ENCODE results near the gene CHID1. TPM values are rescaled to one million over a fixed set of nuclear protein-coding genes. Genes with fewer than 3 reads are reported as not detected.

The CHID1 gene
- total and polyA plus RNA-seq, 4 donors: 41.7 to 92.2 (median 48.8) TPM

- DNase-seq (no peak), ATAC-seq (ENCODE audit: insufficient read depth, low FRiP score) (no peak)
- peak overlapping the region in 1 of 2 donors; percentile 45 for H3K27ac ChIP-seq (ENCODE audit: low read depth in 1 of 2, low read length in 1 of 2)
- H3K4me1 ChIP-seq (ENCODE audit: control insufficient read depth in 5 of 5, insufficient read depth in 5 of 5, low read length in 5 of 5): peaks cover 6 to 40% (median 18%) of the 10 kb centered on the region in 5 donors
- no peaks in the 10 kb centered on the region for H3K27me3 ChIP-seq (ENCODE audit: control insufficient read depth in 3 of 3, insufficient read depth in 3 of 3, low read length in 2 of 3)
- WGBS, 2 donors: 93 to 96% methylated on average over 11 of the region's 11 CpGs
- no peak overlapping the region for H3K9ac ChIP-seq (ENCODE audit: insufficient read depth in 1 of 2, low read length in 2 of 2)
- H3K36me3 ChIP-seq (ENCODE audit: control insufficient read depth in 4 of 4, insufficient read depth in 4 of 4, low read length in 4 of 4): peaks cover 0 to 3% (median 1%) of the 10 kb centered on the region in 4 donors
- no peak overlapping the region for H3K4me3 ChIP-seq
- TF ChIP-seq CTCF (IDR thresholded peaks at IDR 0.05; ENCODE audit: control extremely low read depth, extremely low read depth): no peak
- H3K9me3 ChIP-seq (ENCODE audit: control insufficient read depth in 4 of 4, insufficient read depth in 3 of 4, low read length in 3 of 4): no peaks in the 10 kb centered on the region
Measured at GRCh38 chr11:929405-929804, 18.8 kb upstream of the CHID1 start.

DNA sequence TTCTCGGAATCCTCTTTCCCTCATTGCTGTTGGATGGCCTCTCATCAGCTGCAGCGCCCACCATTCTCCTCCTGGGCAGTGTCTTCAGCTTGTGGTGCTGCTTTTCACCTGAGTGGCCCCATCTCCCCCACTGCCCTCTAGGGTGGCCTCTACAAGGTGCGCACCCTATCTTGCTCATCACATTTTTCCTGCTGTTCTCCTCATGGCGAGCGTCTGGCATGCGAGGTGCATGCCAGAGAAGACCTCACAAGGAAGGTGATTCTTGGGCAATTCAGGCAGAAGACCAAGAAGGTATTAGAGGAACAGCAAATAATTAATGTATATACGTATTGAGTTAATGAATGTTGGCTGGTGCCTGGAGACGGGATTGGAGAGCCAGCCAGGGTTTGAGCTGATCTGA lies 18.2 kb upstream of the CHID1 start:
- peaks cover 0 to 3% (median 1%) of the 10 kb centered on the region in 4 donors for H3K36me3 ChIP-seq (ENCODE audit: control insufficient read depth in 4 of 4, insufficient read depth in 4 of 4, low read length in 4 of 4)
- H3K27me3 ChIP-seq (ENCODE audit: control insufficient read depth in 3 of 3, insufficient read depth in 3 of 3, low read length in 2 of 3): no peaks in the 10 kb centered on the region
- peak overlapping the region in 1 of 2 donors; percentile 62 for H3K27ac ChIP-seq (ENCODE audit: low read depth in 1 of 2, low read length in 1 of 2)
- no peak overlapping the region for H3K4me3 ChIP-seq
- H3K9me3 ChIP-seq (ENCODE audit: control insufficient read depth in 4 of 4, insufficient read depth in 3 of 4, low read length in 3 of 4): no peaks in the 10 kb centered on the region
- no peak for TF ChIP-seq CTCF (IDR thresholded peaks at IDR 0.05; ENCODE audit: control extremely low read depth, extremely low read depth)
- no peak overlapping the region for H3K9ac ChIP-seq (ENCODE audit: insufficient read depth in 1 of 2, low read length in 2 of 2)
- DNase-seq: no peak
- ATAC-seq (ENCODE audit: insufficient read depth, low FRiP score): no peak
- peaks cover 4 to 39% (median 18%) of the 10 kb centered on the region in 5 donors for H3K4me1 ChIP-seq (ENCODE audit: control insufficient read depth in 5 of 5, insufficient read depth in 5 of 5, low read length in 5 of 5)
- WGBS, 2 donors: 58 to 76% methylated on average over 8 of the region's 8 CpGs

DNA sequence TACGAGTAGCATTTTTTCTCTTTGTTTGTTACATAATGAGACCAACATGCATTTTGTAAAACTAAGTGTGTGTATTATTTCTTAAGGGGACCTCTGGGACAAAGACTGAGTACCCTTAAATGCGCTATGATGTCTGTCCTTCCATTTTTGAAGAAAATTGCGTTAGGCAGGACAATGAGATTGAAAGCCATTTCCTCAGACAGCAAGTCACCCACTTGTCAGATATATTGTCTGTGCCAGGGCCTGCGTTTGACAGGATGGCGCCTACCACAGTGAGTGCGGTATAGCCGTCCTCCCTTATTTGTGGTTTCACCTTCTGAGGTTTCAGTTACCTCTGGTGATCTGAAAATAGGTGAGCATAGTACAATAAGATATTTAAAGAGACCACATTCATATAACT lies 17.3 kb upstream of the CHID1 start:
- H3K4me1 ChIP-seq (ENCODE audit: control insufficient read depth in 5 of 5, insufficient read depth in 5 of 5, low read length in 5 of 5): peaks cover 4 to 33% (median 18%) of the 10 kb centered on the region in 5 donors
- no peaks in the 10 kb centered on the region for H3K27me3 ChIP-seq (ENCODE audit: control insufficient read depth in 3 of 3, insufficient read depth in 3 of 3, low read length in 2 of 3)
- no peak for TF ChIP-seq CTCF (IDR thresholded peaks at IDR 0.05; ENCODE audit: control extremely low read depth, extremely low read depth)
- H3K36me3 ChIP-seq (ENCODE audit: control insufficient read depth in 4 of 4, insufficient read depth in 4 of 4, low read length in 4 of 4): peaks cover 0 to 3% (median 1%) of the 10 kb centered on the region in 4 donors
- WGBS, 2 donors: 47 to 57% methylated on average over 7 of the region's 7 CpGs
- ATAC-seq (ENCODE audit: insufficient read depth, low FRiP score) (no peak), DNase-seq (no peak)
- no peak overlapping the region for H3K4me3 ChIP-seq
- H3K9me3 ChIP-seq (ENCODE audit: control insufficient read depth in 4 of 4, insufficient read depth in 3 of 4, low read length in 3 of 4): no peaks in the 10 kb centered on the region
- H3K9ac ChIP-seq (ENCODE audit: insufficient read depth in 1 of 2, low read length in 2 of 2): no peak overlapping the region
- H3K27ac ChIP-seq (ENCODE audit: low read depth in 1 of 2, low read length in 1 of 2): peak overlapping the region in 1 of 2 donors; percentile 27
